ENCODE results near the gene RANBP17.

DNA sequence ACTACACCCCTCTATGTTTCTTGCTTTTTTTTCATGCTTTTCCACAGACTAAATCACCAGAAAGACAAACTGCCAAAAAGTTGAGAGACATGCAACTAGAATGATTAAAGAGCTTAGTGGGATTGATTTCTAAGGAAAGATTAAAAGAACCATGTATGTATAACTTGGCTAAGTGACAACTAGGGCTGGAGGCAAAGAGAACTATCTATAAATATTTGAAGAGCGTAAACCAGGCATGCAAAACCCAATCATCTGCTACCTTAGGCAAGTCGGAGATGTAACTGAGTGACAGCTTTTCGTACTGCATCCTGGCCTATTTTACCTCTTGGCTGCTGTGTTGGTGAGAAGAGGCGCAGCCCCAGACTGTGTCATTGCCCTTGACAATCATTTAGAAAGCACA lies 326.2 kb downstream of the RANBP17 start:
- TF ChIP-seq CTCF (conservative IDR thresholded peaks at IDR 0.05; ENCODE audit: low read depth in 2 of 2) (no peak), POLR2AphosphoS5 (IDR thresholded peaks at IDR 0.05; ENCODE audit: low read depth) (no peak), EZH2 (IDR thresholded peaks at IDR 0.05; ENCODE audit: low read depth, unreplicated experiment) (no peak), JUNB (IDR thresholded peaks at IDR 0.05; ENCODE audit: unreplicated experiment) (no peak), CREB1 (CRISPR knock-in tag; IDR thresholded peaks at IDR 0.05; ENCODE audit: low read depth) (no peak), EZH2phosphoT487 (IDR thresholded peaks at IDR 0.05; ENCODE audit: unreplicated experiment) (no peak)
- TF ChIP-seq, protein P1, sequence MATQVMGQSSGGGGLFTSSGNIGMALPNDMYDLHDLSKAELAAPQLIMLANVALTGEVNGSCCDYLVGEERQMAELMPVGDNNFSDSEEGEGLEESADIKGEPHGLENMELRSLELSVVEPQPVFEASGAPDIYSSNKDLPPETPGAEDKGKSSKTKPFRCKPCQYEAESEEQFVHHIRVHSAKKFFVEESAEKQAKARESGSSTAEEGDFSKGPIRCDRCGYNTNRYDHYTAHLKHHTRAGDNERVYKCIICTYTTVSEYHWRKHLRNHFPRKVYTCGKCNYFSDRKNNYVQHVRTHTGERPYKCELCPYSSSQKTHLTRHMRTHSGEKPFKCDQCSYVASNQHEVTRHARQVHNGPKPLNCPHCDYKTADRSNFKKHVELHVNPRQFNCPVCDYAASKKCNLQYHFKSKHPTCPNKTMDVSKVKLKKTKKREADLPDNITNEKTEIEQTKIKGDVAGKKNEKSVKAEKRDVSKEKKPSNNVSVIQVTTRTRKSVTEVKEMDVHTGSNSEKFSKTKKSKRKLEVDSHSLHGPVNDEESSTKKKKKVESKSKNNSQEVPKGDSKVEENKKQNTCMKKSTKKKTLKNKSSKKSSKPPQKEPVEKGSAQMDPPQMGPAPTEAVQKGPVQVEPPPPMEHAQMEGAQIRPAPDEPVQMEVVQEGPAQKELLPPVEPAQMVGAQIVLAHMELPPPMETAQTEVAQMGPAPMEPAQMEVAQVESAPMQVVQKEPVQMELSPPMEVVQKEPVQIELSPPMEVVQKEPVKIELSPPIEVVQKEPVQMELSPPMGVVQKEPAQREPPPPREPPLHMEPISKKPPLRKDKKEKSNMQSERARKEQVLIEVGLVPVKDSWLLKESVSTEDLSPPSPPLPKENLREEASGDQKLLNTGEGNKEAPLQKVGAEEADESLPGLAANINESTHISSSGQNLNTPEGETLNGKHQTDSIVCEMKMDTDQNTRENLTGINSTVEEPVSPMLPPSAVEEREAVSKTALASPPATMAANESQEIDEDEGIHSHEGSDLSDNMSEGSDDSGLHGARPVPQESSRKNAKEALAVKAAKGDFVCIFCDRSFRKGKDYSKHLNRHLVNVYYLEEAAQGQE (IDR thresholded peaks at IDR 0.05; ENCODE audit: unreplicated experiment): no peak
- TF ChIP-seq, protein P2, sequence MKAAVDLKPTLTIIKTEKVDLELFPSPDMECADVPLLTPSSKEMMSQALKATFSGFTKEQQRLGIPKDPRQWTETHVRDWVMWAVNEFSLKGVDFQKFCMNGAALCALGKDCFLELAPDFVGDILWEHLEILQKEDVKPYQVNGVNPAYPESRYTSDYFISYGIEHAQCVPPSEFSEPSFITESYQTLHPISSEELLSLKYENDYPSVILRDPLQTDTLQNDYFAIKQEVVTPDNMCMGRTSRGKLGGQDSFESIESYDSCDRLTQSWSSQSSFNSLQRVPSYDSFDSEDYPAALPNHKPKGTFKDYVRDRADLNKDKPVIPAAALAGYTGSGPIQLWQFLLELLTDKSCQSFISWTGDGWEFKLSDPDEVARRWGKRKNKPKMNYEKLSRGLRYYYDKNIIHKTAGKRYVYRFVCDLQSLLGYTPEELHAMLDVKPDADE (IDR thresholded peaks at IDR 0.05): no peak

All from GM23338 (cell line).